Measurements from ENCODE around the gene YARS2. TPM values are rescaled to one million over a fixed set of nuclear protein-coding genes. Genes with fewer than 3 reads are reported as not detected.
A peak's percentile ranks its signal among the peaks of the same experiment; 100 is the strongest.

The YARS2 gene
- total RNA-seq, 2 donors from 2014 or later: 34.1 to 72.7 TPM

DNA sequence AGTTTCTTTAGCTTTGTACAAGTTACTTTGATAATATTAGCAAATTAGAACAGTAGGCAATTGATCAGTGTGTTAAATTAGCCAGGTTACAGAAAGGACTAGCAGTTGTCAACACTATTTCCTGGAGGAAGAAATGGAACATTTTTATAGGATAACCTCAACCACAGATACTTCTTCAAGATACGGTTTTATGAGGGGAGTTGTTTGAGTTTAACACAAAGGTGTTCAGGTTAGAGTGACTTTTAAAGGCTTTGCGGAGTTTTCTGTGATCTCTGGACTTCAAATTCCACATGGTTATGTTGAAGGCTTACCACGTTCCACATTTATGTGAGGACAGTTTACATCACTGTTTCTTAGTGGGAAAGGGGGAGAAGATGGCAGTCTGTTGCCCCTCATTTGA, 19.3 kb downstream of the YARS2 start:
- Histone ChIP-seq H3K9me3 (ENCODE audit: control insufficient read depth, low read length) (no peaks in the 10 kb centered on the region), H3K9ac (ENCODE audit: extremely low read depth, low read length, poor library complexity, severe bottlenecking) (no peak overlapping the region), H3K27ac (ENCODE audit: low read depth, low read length) (no peak overlapping the region), H3K4me3 (ENCODE audit: low read length) (no peak overlapping the region), H3K4me1 (ENCODE audit: control insufficient read depth, insufficient read depth, low read length) (no peaks in the 10 kb centered on the region), H3K36me3 (ENCODE audit: control insufficient read depth, insufficient read depth, low read length) (peaks cover 96% of the 10 kb centered on the region), H3K27me3 (ENCODE audit: control insufficient read depth, insufficient read depth, low read length, poor library complexity, severe bottlenecking) (no peaks in the 10 kb centered on the region)
- H3K27me3 Mint-ChIP-seq (ENCODE audit: insufficient read depth): no peaks in the 10 kb centered on the region
- no peak for TF ChIP-seq CTCF (conservative IDR thresholded peaks at IDR 0.05)
- H3K9me3 Mint-ChIP-seq: no peaks in the 10 kb centered on the region
- DNase-seq: no peak
- no peak overlapping the region for H3K27ac Mint-ChIP-seq
- H3K4me3 Mint-ChIP-seq: no peak overlapping the region
- H3K36me3 Mint-ChIP-seq (ENCODE audit: low read depth): peaks cover 79% of the 10 kb centered on the region
- WGBS, 2 experiments (ENCODE audit: insufficient coverage in 1 of 2, insufficient read length in 1 of 2): 92 to 94% methylated on average over 2 to 3 of the region's 3 CpGs
- H3K4me1 Mint-ChIP-seq: peaks cover 9% of the 10 kb centered on the region

DNA sequence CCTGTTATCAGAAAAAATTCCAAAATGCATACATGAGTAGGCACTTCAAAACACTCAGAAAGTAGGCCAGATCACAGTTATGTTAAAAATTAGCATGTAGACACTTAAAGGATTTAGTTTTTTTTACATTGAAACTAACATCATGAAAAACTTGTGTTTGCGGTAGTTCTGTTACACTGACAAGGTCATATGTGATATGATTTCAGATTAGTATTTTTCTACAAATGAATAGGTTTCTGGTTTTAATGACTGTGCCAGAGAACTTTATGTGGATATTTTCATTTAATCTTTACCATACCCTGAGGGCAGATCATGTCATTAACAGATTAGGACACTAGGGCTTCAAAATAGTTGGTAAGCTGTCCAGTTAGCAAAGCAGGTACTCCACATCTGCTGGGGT, 20.7 kb downstream of the YARS2 start:
- Mint-ChIP-seq H3K36me3 (ENCODE audit: low read depth) (peaks cover 70% of the 10 kb centered on the region), H3K4me3 (no peak overlapping the region)
- 100% methylated on average over 1 of the region's 1 CpG; no CpG with 5 or more reads in 1 of the 2 experiments for WGBS, 2 experiments (ENCODE audit: insufficient coverage in 1 of 2, insufficient read length in 1 of 2)

DNA sequence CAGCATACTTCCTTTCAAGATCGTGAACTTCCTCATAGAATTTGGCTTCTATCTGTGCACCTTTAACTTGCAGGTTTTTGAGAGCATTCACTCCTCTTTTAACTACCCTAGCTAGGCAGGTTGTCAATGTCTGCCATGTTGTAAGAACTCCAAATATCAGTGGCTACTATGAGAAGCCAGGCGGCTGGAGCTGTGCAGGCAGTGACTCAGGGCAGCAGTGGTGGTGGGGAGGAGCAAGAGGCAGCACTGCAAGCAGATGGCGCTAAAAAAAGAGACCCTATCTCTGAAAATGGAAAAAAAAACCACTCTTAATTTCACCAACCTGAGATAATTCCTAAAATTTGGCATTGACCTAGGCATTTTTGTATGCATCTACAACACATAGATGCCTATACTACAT, 28.5 kb downstream of the YARS2 start:
- no peaks in the 10 kb centered on the region for H3K27me3 ChIP-seq (ENCODE audit: control insufficient read depth, insufficient read depth, low read length, poor library complexity, severe bottlenecking)
- no peak overlapping the region for H3K4me3 ChIP-seq (ENCODE audit: low read length)
- H3K9me3 ChIP-seq (ENCODE audit: control insufficient read depth, low read length): no peaks in the 10 kb centered on the region
- Mint-ChIP-seq H3K36me3 (ENCODE audit: low read depth) (peaks cover 70% of the 10 kb centered on the region), H3K4me1 (no peaks in the 10 kb centered on the region), H3K4me3 (no peak overlapping the region), H3K27ac (no peak overlapping the region), H3K27me3 (ENCODE audit: insufficient read depth) (no peaks in the 10 kb centered on the region), H3K9me3 (no peaks in the 10 kb centered on the region)
- 95 to 100% methylated on average over 1 to 3 of the region's 3 CpGs for WGBS, 2 experiments (ENCODE audit: insufficient coverage in 1 of 2, insufficient read length in 1 of 2)
- peak; percentile 64 for DNase-seq
- H3K27ac ChIP-seq (ENCODE audit: low read depth, low read length): no peak overlapping the region
- H3K36me3 ChIP-seq (ENCODE audit: control insufficient read depth, insufficient read depth, low read length): peaks cover 83% of the 10 kb centered on the region
- H3K9ac ChIP-seq (ENCODE audit: extremely low read depth, low read length, poor library complexity, severe bottlenecking): no peak overlapping the region
- peak; percentile 49 for TF ChIP-seq CTCF (conservative IDR thresholded peaks at IDR 0.05)
- no peaks in the 10 kb centered on the region for H3K4me1 ChIP-seq (ENCODE audit: control insufficient read depth, insufficient read depth, low read length)

More for the DNA sequence above, 20.7 kb downstream of the YARS2 start:
- no peak overlapping the region for H3K9ac ChIP-seq (ENCODE audit: extremely low read depth, low read length, poor library complexity, severe bottlenecking)
- H3K4me3 ChIP-seq (ENCODE audit: low read length): no peak overlapping the region
- H3K36me3 ChIP-seq (ENCODE audit: control insufficient read depth, insufficient read depth, low read length): peaks cover 91% of the 10 kb centered on the region
- DNase-seq: no peak
- H3K4me1 Mint-ChIP-seq: peaks cover 9% of the 10 kb centered on the region
- peak; percentile 44 for TF ChIP-seq CTCF (conservative IDR thresholded peaks at IDR 0.05)
- no peaks in the 10 kb centered on the region for H3K9me3 ChIP-seq (ENCODE audit: control insufficient read depth, low read length)
- no peaks in the 10 kb centered on the region for H3K4me1 ChIP-seq (ENCODE audit: control insufficient read depth, insufficient read depth, low read length)
- H3K27me3 ChIP-seq (ENCODE audit: control insufficient read depth, insufficient read depth, low read length, poor library complexity, severe bottlenecking): no peaks in the 10 kb centered on the region
- H3K27me3 Mint-ChIP-seq (ENCODE audit: insufficient read depth): no peaks in the 10 kb centered on the region
- H3K9me3 Mint-ChIP-seq: no peaks in the 10 kb centered on the region
- no peak overlapping the region for H3K27ac ChIP-seq (ENCODE audit: low read depth, low read length)
- no peak overlapping the region for H3K27ac Mint-ChIP-seq
